ENCODE results near the gene RGS11.

- TF ChIP-seq POLR2AphosphoS5 (IDR thresholded peaks at IDR 0.05; ENCODE audit: borderline replicate concordance, low read depth, low read length) (no peak), EZH2 (IDR thresholded peaks at IDR 0.05) (no peak), FOXP2 (optimal IDR thresholded peaks at IDR 0.05; ENCODE audit: control extremely low read depth, extremely low read length, insufficient read depth) (no peak)
Measured at GRCh38 chr16:265002-265529, 10.7 kb downstream of the RGS11 start.
